HepG2 (cell line): ENCODE results near the gene BMPR2. TPM values are rescaled to one million over a fixed set of nuclear protein-coding genes. Genes with fewer than 3 reads are reported as not detected.

Experiments used
- ATAC-seq: fragments of 200-7000 bp; cut with Tn5 transposase; 3 replicates; pipeline ENCODE4 v1.9.1; 2020; ENCODE audit warnings: mild to moderate bottlenecking, moderate library complexity
- BruUV-seq: library from RNA; stranded (reverse); fragments of 400-500 nt; replicated peaks from 2 replicates; lab custom pipeline; 2021; lab: Mats Ljungman, UMichigan
- CTCF ChIA-PET: fragments of 300-600 bp; formaldehyde crosslinking; extraction: SDS; loops from one replicate; lab custom pipeline; 2021; ENCODE audit warnings: low total read pairs, inconsistent platforms, low intra/inter-chr PET ratio; lab: Yijun Ruan, JAX
- POLR2A ChIA-PET: fragments of 350-600 bp; sonication (Branson Sonifier 250); formaldehyde crosslinking; loops from one replicate; lab custom pipeline; 2020; ENCODE audit warnings: antibody characterized with exemption, inconsistent platforms; lab: Yijun Ruan, JAX
- DNase-seq: peaks from one replicate; pipeline ENCODE4 v3.0.0-alpha.2; 2015; ENCODE audit warnings: low spot score
- FAIRE-seq: peaks from 3 replicates; lab custom pipeline; 2011; peaks lifted over from hg19 to GRCh38; lab: Jason Lieb, UNC
- H2AFZ ChIP-seq: one replicate; pipeline ENCODE4 v1.6.1; 2011; ENCODE audit warnings: low read length, inconsistent platforms
- H3K27ac ChIP-seq: fragments of 300-600 bp; 3 replicates; pipeline ENCODE4 v1.8.0; 2011; ENCODE audit warnings: mixed run types, mild to moderate bottlenecking, mixed read lengths, low read length, inconsistent platforms; ENCODE audit not compliant: insufficient read depth; ENCODE audit errors: extremely low read length
- H3K27me3 ChIP-seq, 2 experiments: fragments of 200-600 bp in 1 of 2; 2 replicates in 1 of 2; 3 replicates in 1 of 2; pipeline versions ENCODE4 v1.6.0 to v1.8.0; 2011; ENCODE audit warnings: low read length in 2 of 2, mild to moderate bottlenecking in 2 of 2, moderate library complexity in 2 of 2, inconsistent platforms in 1 of 2; ENCODE audit not compliant: insufficient read depth in 2 of 2, control insufficient read depth in 1 of 2
- H3K36me3 ChIP-seq, 2 experiments: fragments of 200-600 bp in 1 of 2; replicated peaks in 1 of 2; 2 replicates in 1 of 2; 3 replicates in 1 of 2; pipeline versions ENCODE4 v1.5.1 to v1.8.0; 2011; ENCODE audit warnings: low read length in 2 of 2, inconsistent platforms in 1 of 2; ENCODE audit not compliant: insufficient read depth in 2 of 2, control insufficient read depth in 1 of 2
- H3K4me1 ChIP-seq: 2 replicates; pipeline ENCODE4 v1.5.1; 2012; ENCODE audit warnings: low read length, inconsistent platforms; ENCODE audit not compliant: insufficient read depth
- H3K4me2 ChIP-seq: 2 replicates; pipeline ENCODE4 v1.6.0; 2011; ENCODE audit warnings: low read depth, low read length, inconsistent platforms
- H3K4me3 ChIP-seq, 3 experiments: fragments of 200-600 bp in 1 of 3; sonication (generic), shearing (Covaris generic) in 1 of 3; replicated peaks in 1 of 3; 2 replicates each; pipeline ENCODE4 v1.5.1; 2011 to 2016; ENCODE audit warnings: low read length in 3 of 3, inconsistent platforms in 2 of 3, low read depth in 2 of 3, mild to moderate bottlenecking in 2 of 3, control low read depth in 1 of 3, mixed read lengths in 1 of 3; ENCODE audit not compliant: insufficient read depth in 1 of 3
- H3K79me2 ChIP-seq: one replicate; pipeline ENCODE4 v1.6.1; 2011; ENCODE audit warnings: low read length, inconsistent platforms; ENCODE audit not compliant: insufficient read depth
- H3K9ac ChIP-seq: 2 replicates; pipeline ENCODE4 v1.6.0; 2011; ENCODE audit warnings: mild to moderate bottlenecking, low read depth, low read length, inconsistent platforms; ENCODE audit not compliant: insufficient read depth
- H3K9me3 ChIP-seq: 2 replicates; pipeline ENCODE4 v1.5.1; 2012; ENCODE audit warnings: mild to moderate bottlenecking, low read length
- H4K20me1 ChIP-seq: 2 replicates; pipeline ENCODE4 v1.6.0; 2011; ENCODE audit warnings: inconsistent platforms, mild to moderate bottlenecking, low read length, moderate library complexity; ENCODE audit not compliant: insufficient read depth
- AKAP8 ChIP-seq: sonication (generic); formaldehyde crosslinking; IDR thresholded peaks from 2 replicates; pipeline ENCODE4 v1.5.1; 2020; ENCODE audit warnings: mild to moderate bottlenecking, missing genetic modification reagents
- DMTF1 ChIP-seq: sonication (generic); formaldehyde crosslinking; IDR thresholded peaks from 2 replicates; pipeline ENCODE4 v1.4.0; 2020; ENCODE audit warnings: mild to moderate bottlenecking, missing genetic modification reagents
- HMGA1 ChIP-seq: sonication (generic); formaldehyde crosslinking; conservative IDR thresholded peaks from 2 replicates; pipeline ENCODE4 v1.4.0; 2020; ENCODE audit warnings: missing genetic modification reagents
- KLF16 ChIP-seq, 2 experiments: sonication (generic) in 1 of 2; formaldehyde crosslinking in 1 of 2; IDR thresholded peaks; 2 replicates each; pipeline versions ENCODE4 v1.6.1 to v1.8.0; 2016 to 2023; ENCODE audit warnings: missing genetic modification reagents in 2 of 2, missing compliant biosample characterization in 1 of 2
- MTF1 ChIP-seq: sonication (generic); formaldehyde crosslinking; IDR thresholded peaks from 2 replicates; pipeline ENCODE4 v1.5.0; 2020; ENCODE audit warnings: missing genetic modification reagents
- POLR2G ChIP-seq: fragments of 200-400 bp; formaldehyde crosslinking; IDR thresholded peaks from 2 replicates; pipeline ENCODE4 v1.6.1; 2018; ENCODE audit warnings: mild to moderate bottlenecking, low read depth, low read length, moderate library complexity
- RFX1 ChIP-seq: fragments of 450-650 bp; IDR thresholded peaks from 2 replicates; pipeline ENCODE4 v1.6.1; 2017
- SIX1 ChIP-seq: sonication (generic); formaldehyde crosslinking; IDR thresholded peaks from 2 replicates; pipeline ENCODE4 v1.4.0; 2020; ENCODE audit warnings: missing genetic modification reagents, borderline replicate concordance
- U2AF1 ChIP-seq: fragments of 200-400 bp; formaldehyde crosslinking; optimal IDR thresholded peaks from 2 replicates; pipeline ENCODE3; 2017; ENCODE audit warnings: mild to moderate bottlenecking, low read depth, low read length
- ZNF274 ChIP-seq: sonication (generic); formaldehyde crosslinking; IDR thresholded peaks from 2 replicates; pipeline ENCODE4 v1.5.1; 2020; ENCODE audit warnings: mild to moderate bottlenecking, missing genetic modification reagents
- ZNF30 ChIP-seq: sonication (generic); formaldehyde crosslinking; IDR thresholded peaks from 2 replicates; pipeline ENCODE4 v1.5.0; 2020; ENCODE audit warnings: mild to moderate bottlenecking, missing genetic modification reagents
- ZNF547 ChIP-seq: sonication (generic); formaldehyde crosslinking; IDR thresholded peaks from 2 replicates; pipeline ENCODE4 v1.5.1; 2020; ENCODE audit warnings: mild to moderate bottlenecking, missing genetic modification reagents
- ZNF646 ChIP-seq: sonication (generic); formaldehyde crosslinking; IDR thresholded peaks from 2 replicates; pipeline ENCODE4 v1.9.0; 2021; ENCODE audit warnings: mild to moderate bottlenecking, missing genetic modification reagents
- WGBS: methylation state at CpG from one replicate; pipeline ENCODE4 v1.1.6; 2017; ENCODE audit warnings: low lambda C conversion rate; 5-methylcytosine and 5-hydroxymethylcytosine counted together
- in situ Hi-C: cut with HindIII; loops from 2 replicates; pipeline ENCODE4 v1.10.0; 2017; ENCODE audit warnings: low pct_unique_long_range_greater_than_20kb; ENCODE audit not compliant: extremely low pct_ligation_motif_present
- intact Hi-C: fragments of 100-400 bp; cut with micrococcal nuclease; formaldehyde crosslinking; loops from one replicate; pipeline ENCODE4 v1.10.0; 2022; ENCODE audit not compliant: unreplicated experiment
- polyA plus RNA-seq, 8 experiments: library from polyadenylated mRNA; depleted of rRNA in 3 of 8; stranded (reverse) in 7 of 8; unstranded in 1 of 8; fragments of >200 nt; fragmentation: Illumina TruSeq in 4 of 8; extraction: Trizol in 4 of 8; gene quantifications; 2 replicates each; pipeline versions ENCODE4 v1.2.1 to v1.2.3, GENCODE V29; 2011 to 2016; ENCODE audit warnings: low read depth in 4 of 8, missing spikeins in 1 of 8, mixed read lengths in 1 of 8; ENCODE audit not compliant: insufficient read depth in 1 of 8
- total RNA-seq, 5 experiments: library from RNA; depleted of rRNA; stranded (reverse); fragments of >200 nt; fragmentation: Illumina TruSeq; extraction: Trizol; gene quantifications; 2 replicates each; pipeline ENCODE4 v1.2.3, GENCODE V29; 2016; ENCODE audit warnings: low read depth in 1 of 5
- TF ChIP-seq, protein P1 (sequence below): sonication (generic); formaldehyde crosslinking; IDR thresholded peaks from 2 replicates; pipeline ENCODE4 v1.4.0; 2020; ENCODE audit warnings: missing genetic modification reagents
- TF ChIP-seq, protein P2 (sequence below): sonication (generic); formaldehyde crosslinking; IDR thresholded peaks from 2 replicates; pipeline ENCODE4 v1.4.0; 2020; ENCODE audit warnings: missing genetic modification reagents

BMPR2 gene
- total and polyA plus RNA-seq, 2 of the 13 experiments (the other 11 are each of a cell fraction or from before 2014, with no cell fraction given): 5.5 to 10.3 TPM

DNA sequence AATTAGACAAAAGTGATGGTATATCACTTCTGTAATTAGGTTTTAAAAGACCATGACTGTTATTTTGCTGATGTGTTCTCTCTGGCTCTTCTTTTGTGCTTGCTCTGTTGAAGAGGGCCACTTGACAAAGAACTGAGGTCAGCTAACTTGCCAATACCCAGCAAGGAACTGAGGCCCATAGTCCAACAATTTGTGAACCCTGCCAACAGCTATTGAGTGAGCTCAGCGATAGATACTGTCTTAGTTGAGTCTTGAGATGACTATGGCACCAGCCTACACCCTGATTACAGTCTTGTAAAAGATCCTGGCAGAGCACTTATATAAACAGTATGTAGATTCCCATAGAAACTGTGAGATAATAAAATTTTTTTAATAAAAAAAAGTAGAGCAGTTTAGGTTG is 103.0 kb downstream of the BMPR2 start:
- no peak overlapping the region for H2AFZ ChIP-seq
- H3K4me3 ChIP-seq: no peak overlapping the region
- in situ Hi-C loops (no loop called here), intact Hi-C loops (no loop called here)
- no peaks in the 10 kb centered on the region for H3K9me3 ChIP-seq
- no peak overlapping the region for H3K4me2 ChIP-seq
- no peak overlapping the region for H3K9ac ChIP-seq
- ChIA-PET CTCF (no interaction called here), POLR2A (no interaction called here)
- BruUV-seq: no TSS peak
- H3K27me3 ChIP-seq: no peaks in the 10 kb centered on the region
- no peaks in the 10 kb centered on the region for H3K79me2 ChIP-seq
- no peaks in the 10 kb centered on the region for H4K20me1 ChIP-seq
- DNase-seq (no peak), ATAC-seq (no peak), FAIRE-seq (no peak)
- no peaks in the 10 kb centered on the region for H3K4me1 ChIP-seq
- WGBS: 95% methylated on average over 1 of the region's 1 CpG
- H3K36me3 ChIP-seq: peaks cover 0 to 4% of the 10 kb centered on the region in 2 experiments; a peak in 1 of 5 replicates
- no peak overlapping the region for H3K27ac ChIP-seq
- no peak for TF ChIP-seq POLR2G
- no peak for TF ChIP-seq ZNF274 (CRISPR knock-in tag)
- TF ChIP-seq, protein P1, sequence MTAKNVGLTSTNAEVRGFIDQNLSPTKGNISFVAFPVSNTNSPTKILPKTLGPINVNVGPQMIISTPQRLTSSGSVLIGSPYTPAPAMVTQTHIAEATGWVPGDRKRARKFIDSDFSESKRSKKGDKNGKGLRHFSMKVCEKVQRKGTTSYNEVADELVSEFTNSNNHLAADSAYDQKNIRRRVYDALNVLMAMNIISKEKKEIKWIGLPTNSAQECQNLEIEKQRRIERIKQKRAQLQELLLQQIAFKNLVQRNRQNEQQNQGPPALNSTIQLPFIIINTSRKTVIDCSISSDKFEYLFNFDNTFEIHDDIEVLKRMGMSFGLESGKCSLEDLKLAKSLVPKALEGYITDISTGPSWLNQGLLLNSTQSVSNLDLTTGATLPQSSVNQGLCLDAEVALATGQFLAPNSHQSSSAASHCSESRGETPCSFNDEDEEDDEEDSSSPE: no peak
- TF ChIP-seq RFX1: no peak
- no peak for TF ChIP-seq SIX1 (CRISPR knock-in tag)
- TF ChIP-seq ZNF547 (CRISPR knock-in tag): no peak
- TF ChIP-seq ZNF646 (CRISPR knock-in tag): no peak
- TF ChIP-seq AKAP8 (CRISPR knock-in tag): no peak
- no peak for TF ChIP-seq KLF16 (CRISPR knock-in tag; IDR thresholded peaks at IDR 0.05)
- TF ChIP-seq ZNF30 (CRISPR knock-in tag): no peak
- no peak for TF ChIP-seq HMGA1
- TF ChIP-seq, protein P2, sequence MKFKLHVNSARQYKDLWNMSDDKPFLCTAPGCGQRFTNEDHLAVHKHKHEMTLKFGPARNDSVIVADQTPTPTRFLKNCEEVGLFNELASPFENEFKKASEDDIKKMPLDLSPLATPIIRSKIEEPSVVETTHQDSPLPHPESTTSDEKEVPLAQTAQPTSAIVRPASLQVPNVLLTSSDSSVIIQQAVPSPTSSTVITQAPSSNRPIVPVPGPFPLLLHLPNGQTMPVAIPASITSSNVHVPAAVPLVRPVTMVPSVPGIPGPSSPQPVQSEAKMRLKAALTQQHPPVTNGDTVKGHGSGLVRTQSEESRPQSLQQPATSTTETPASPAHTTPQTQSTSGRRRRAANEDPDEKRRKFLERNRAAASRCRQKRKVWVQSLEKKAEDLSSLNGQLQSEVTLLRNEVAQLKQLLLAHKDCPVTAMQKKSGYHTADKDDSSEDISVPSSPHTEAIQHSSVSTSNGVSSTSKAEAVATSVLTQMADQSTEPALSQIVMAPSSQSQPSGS (CRISPR knock-in tag): no peak
- no peak for TF ChIP-seq U2AF1
- TF ChIP-seq MTF1 (CRISPR knock-in tag): no peak
- TF ChIP-seq DMTF1 (CRISPR knock-in tag): no peak
